ENCODE results near the gene MTHFD2.

GRCh38 chr2:74227646-74228045, 29.2 kb downstream of the MTHFD2 start:
- TF ChIP-seq POLR2A (IDR thresholded peaks at IDR 0.05) (no peak), CTCF (IDR thresholded peaks at IDR 0.05) (no peak), POLR2AphosphoS5 (IDR thresholded peaks at IDR 0.05) (no peak)
